ENCODE measurements around the gene OPA1.

- TF ChIP-seq KDM6A (CRISPR knock-in tag; IDR thresholded peaks at IDR 0.05; ENCODE audit: low read depth) (no peak), CREM (IDR thresholded peaks at IDR 0.05) (no peak), CREM (CRISPR knock-in tag; IDR thresholded peaks at IDR 0.05) (no peak), CTCF (CRISPR knock-in tag; IDR thresholded peaks at IDR 0.05) (no peak), EZH2 (conservative IDR thresholded peaks at IDR 0.05; ENCODE audit: low read depth, low read length) (no peak), ZFX (CRISPR knock-in tag; IDR thresholded peaks at IDR 0.05; ENCODE audit: low read depth) (no peak), YY1 (IDR thresholded peaks at IDR 0.05; ENCODE audit: insufficient read depth, insufficient replicate concordance, low read depth, low read length) (no peak), POLR2A (IDR thresholded peaks at IDR 0.05; ENCODE audit: insufficient read depth in 1 of 2, low read depth in 2 of 2, low read length in 2 of 2) (no peak)
Measured at GRCh38 chr3:193711166-193711485, 118.1 kb downstream of the OPA1 start.
